ENCODE data around the gene KCNJ8.
"Not testable (repeated sequence)": the region's sequence is repeated elsewhere in the genome, so short reads cannot be mapped to it uniquely, and the experiment has no call there.

The KCNJ8 gene

GRCh38 chr12:21774358-21775132 lies at the start of gene KCNJ8:
Gene KCNJ8 (minus strand): TSS chr12:21774706. CDS start chr12:21773616, 1,090 bp downstream.
- no peak for DNase-seq (ENCODE audit: low read depth)

- no peak for DNase-seq (ENCODE audit: low read depth)
Observed at GRCh38 chr12:21823581-21823980, 49.1 kb upstream of the KCNJ8 start.

GRCh38 chr12:21819678-21820077 lies 45.2 kb upstream of the KCNJ8 start:
- DNase-seq (ENCODE audit: low read depth): no peak

GRCh38 chr12:21819236-21819635 lies 44.7 kb upstream of the KCNJ8 start:
- DNase-seq (ENCODE audit: low read depth): no peak

- DNase-seq (ENCODE audit: low read depth): no peak
Observed at GRCh38 chr12:21818627-21819026, 44.1 kb upstream of the KCNJ8 start.

GRCh38 chr12:21815306-21816062 lies 41.0 kb upstream of the KCNJ8 start:
- DNase-seq (ENCODE audit: low read depth): no peak

GRCh38 chr12:21814814-21815213 lies 40.3 kb upstream of the KCNJ8 start:
- DNase-seq (ENCODE audit: low read depth): no peak

- no peak for DNase-seq (ENCODE audit: low read depth)
Observed at GRCh38 chr12:21814327-21814726, 39.8 kb upstream of the KCNJ8 start.

- DNase-seq (ENCODE audit: low read depth): no peak
Observed at GRCh38 chr12:21813751-21814150, 39.2 kb upstream of the KCNJ8 start.

- DNase-seq (ENCODE audit: low read depth): no peak
Observed at GRCh38 chr12:21813125-21813524, 38.6 kb upstream of the KCNJ8 start.

- DNase-seq (ENCODE audit: low read depth): not testable (repeated sequence)
Observed at GRCh38 chr12:21812340-21812739, 37.8 kb upstream of the KCNJ8 start.

- DNase-seq (ENCODE audit: low read depth): no peak
Observed at GRCh38 chr12:21809100-21809499, 34.6 kb upstream of the KCNJ8 start.

GRCh38 chr12:21806255-21806654 lies 31.7 kb upstream of the KCNJ8 start:
- DNase-seq (ENCODE audit: low read depth): no peak

- no peak for DNase-seq (ENCODE audit: low read depth)
Observed at GRCh38 chr12:21801522-21802288, 27.2 kb upstream of the KCNJ8 start.

- no peak for DNase-seq (ENCODE audit: low read depth)
Observed at GRCh38 chr12:21800011-21800410, 25.5 kb upstream of the KCNJ8 start.

GRCh38 chr12:21797539-21797938 lies 23.0 kb upstream of the KCNJ8 start:
- no peak for DNase-seq (ENCODE audit: low read depth)

- no peak for DNase-seq (ENCODE audit: low read depth)
Observed at GRCh38 chr12:21795648-21796328, 21.3 kb upstream of the KCNJ8 start.

- DNase-seq (ENCODE audit: low read depth): not testable (repeated sequence)
Observed at GRCh38 chr12:21794807-21795595, 20.5 kb upstream of the KCNJ8 start.

GRCh38 chr12:21789687-21790086 lies 15.2 kb upstream of the KCNJ8 start:
- not testable (repeated sequence) for DNase-seq (ENCODE audit: low read depth)

GRCh38 chr12:21788089-21788983 lies 13.8 kb upstream of the KCNJ8 start:
- no peak for DNase-seq (ENCODE audit: low read depth)

Measured in activated gamma-delta T cell treated with anti-CD3 and anti-CD28 coated beads, Interleukin-2, amount 50 U/mL, for 16 hours (primary cell).